GM04504 (cell line): ENCODE results near the gene SPATA7.

Experiments used
- DNase-seq: peaks from one replicate; pipeline ENCODE4 v3.0.0-alpha.2; 2012; ENCODE audit warnings: low read depth

Gene SPATA7

GRCh38 chr14:88482524-88482923 lies 97.1 kb downstream of the SPATA7 start:
- DNase-seq: no peak
